Adrenal gland (tissue), 19 donors: ENCODE results near the gene SLC22A25. TPM values are rescaled to one million over a fixed set of nuclear protein-coding genes. Genes with fewer than 3 reads are reported as not detected.

Experiments used
- DNase-seq, 7 donors: peaks; one replicate each; pipeline ENCODE4 v3.0.0-alpha.2; 2019 to 2020
- H3K27ac ChIP-seq, 5 donors: fragments of 200-600 bp; sonication (generic) in 4 of 5; 1 replicate in 3 of 5; 2 replicates in 2 of 5; pipeline versions ENCODE4 v1.5.1 to v1.8.0; 2016 to 2020; ENCODE audit warnings: mild to moderate bottlenecking in 1 of 5
- H3K27me3 ChIP-seq: fragments of 200-600 bp; 2 replicates; pipeline ENCODE4 v1.8.0; 2021
- H3K36me3 ChIP-seq, 2 donors: fragments of 200-600 bp; replicated peaks in 1 of 2; 1 replicate in 1 of 2; 2 replicates in 1 of 2; pipeline versions ENCODE4 v1.5.1 to v1.8.0; 2018 to 2022
- H3K4me1 ChIP-seq, 2 donors: fragments of 200-600 bp; replicated peaks in 1 of 2; 1 replicate in 1 of 2; 2 replicates in 1 of 2; pipeline versions ENCODE4 v1.5.1 to v1.8.0; 2018 to 2021
- H3K4me3 ChIP-seq, 4 donors: fragments of 200-600 bp; sonication (generic) in 3 of 4; one replicate each; pipeline ENCODE4 v1.5.1; 2016 to 2018
- H3K9me3 ChIP-seq, 3 donors: fragments of 200-600 bp; sonication (generic) in 1 of 3; replicated peaks in 1 of 3; 1 replicate in 2 of 3; 2 replicates in 1 of 3; pipeline versions ENCODE4 v1.5.1 to v1.8.0; 2016 to 2021
- CTCF ChIP-seq, 6 experiments: fragments of 450-650 bp in 4 of 6; fragments of 200-600 bp in 2 of 6; sonication (generic) in 1 of 6; IDR thresholded peaks; 1 replicate in 5 of 6; 2 replicates in 1 of 6; pipeline versions ENCODE4 v1.5.1 to v1.8.0; 2016 to 2021; ENCODE audit warnings: antibody characterized with exemption in 6 of 6, mild to moderate bottlenecking in 2 of 6, moderate library complexity in 1 of 6
- POLR2A ChIP-seq, 2 donors: fragments of 450-650 bp; IDR thresholded peaks; one replicate each; pipeline ENCODE4 v1.6.1; 2017; ENCODE audit warnings: antibody characterized with exemption in 2 of 2, mild to moderate bottlenecking in 2 of 2, moderate library complexity in 1 of 2
- WGBS, 4 donors: extraction: QIAGEN DNeasy Blood & Tissue Kit in 2 of 4; methylation state at CpG; one replicate each; pipeline versions ENCODE4 v1.1.5 to v1.1.7; 2013 to 2017; 5-methylcytosine and 5-hydroxymethylcytosine counted together
- intact Hi-C, 2 donors: fragments of 100-400 bp; cut with DNase I; formaldehyde crosslinking; loops; one replicate each; pipeline versions ENCODE4 v1.14.1 to v1.15.0; 2022 to 2023
- long read RNA-seq, 10 donors: library from polyadenylated mRNA in 3 of 10; unstranded in 2 of 10; stranded (forward) in 1 of 10; transcript quantifications; one replicate each; pipeline ENCODE4 v2.0.0 and lab custom pipeline, GENCODE V29; 2021 to 2026
- polyA plus RNA-seq, 3 donors: library from polyadenylated mRNA; stranded (reverse); fragments of 200-250 nt in 2 of 3; fragments of 350-450 nt in 1 of 3; fragmentation: Illumina TruSeq in 1 of 3; extraction: RNeasy Lipid Tissue Mini Kit (QIAGEN cat#74804) in 1 of 3; gene quantifications; one replicate each; pipeline ENCODE4 v1.2.3, GENCODE V29; 2013 to 2014
- total RNA-seq, 9 donors: library from RNA; depleted of rRNA in 4 of 9; stranded (reverse); fragments of >200 nt in 4 of 9; fragments of 120-200 nt in 1 of 9; fragmentation: NEBNext Ultra II Directional in 1 of 9; extraction: Animal tissue kit (Norgen Biotek cat#: 25700) in 1 of 9; gene quantifications; one replicate each; pipeline versions ENCODE4 v1.1.0 to v1.2.4, GENCODE V29; 2013 to 2023
- donor health status: healthy with polysubstance abuse.
- donor health status: Bipolar disorder and iron deficiency.
- donor health status: DM: yes; HTN: yes; CAD: no.
- donor health status: DM: no; HTN: no; CAD: no.
- donor health status: DM: no; HTN: no; CAD: no.
- donor health status: DM: yes; HTN: yes; CAD: no.

Gene SLC22A25
- total RNA-seq (under 1 TPM in 2 of 9 donors, not detected in 7; 0.06 to 0.08 TPM), polyA plus RNA-seq (not detected)
- long read RNA-seq, donor 1: 0 reads
- long read RNA-seq, donor 2: 0 reads
- long read RNA-seq, donor 3: 0 reads
- long read RNA-seq, donor 4: 0 reads
- long read RNA-seq, donor 5: 0 reads
- long read RNA-seq, donor 6: 0 reads
- long read RNA-seq, donor 7: 0 reads
- long read RNA-seq, donor 8: 0 reads
- long read RNA-seq, donor 9: 0 reads
- long read RNA-seq, donor 10: 0 reads

- intact Hi-C loops: no loop called here
- WGBS, 4 donors: 71 to 80% (median 75%) methylated on average over 2 to 5 of the region's 5 CpGs
Measured at GRCh38 chr11:63243533-63243932, at the start of gene SLC22A25. Gene SLC22A25, minus strand, starts transcription at chr11:63243599. Its CDS starts 13,947 bp downstream, at chr11:63229652.

DNA sequence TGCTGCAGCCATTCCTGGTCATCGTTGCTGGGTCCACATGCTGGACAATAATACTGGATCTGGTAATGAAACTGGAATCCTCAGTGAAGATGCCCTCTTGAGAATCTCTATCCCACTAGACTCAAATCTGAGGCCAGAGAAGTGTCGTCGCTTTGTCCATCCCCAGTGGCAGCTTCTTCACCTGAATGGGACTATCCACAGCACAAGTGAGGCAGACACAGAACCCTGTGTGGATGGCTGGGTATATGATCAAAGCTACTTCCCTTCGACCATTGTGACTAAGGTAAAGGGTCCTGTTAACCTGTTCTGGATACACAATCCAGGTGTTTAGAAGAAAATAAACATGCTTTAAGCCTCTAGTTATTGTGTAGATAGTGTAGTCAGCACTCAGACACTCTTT, 46.9 kb upstream of the SLC22A25 start:
- intact Hi-C loops: no loop called here
- 76 to 88% (median 79%) methylated on average over 4 of the region's 4 CpGs for WGBS, 4 donors
- no peak for TF ChIP-seq POLR2A (IDR thresholded peaks at IDR 0.05)
- no peak for TF ChIP-seq CTCF (IDR thresholded peaks at IDR 0.05)

More at GRCh38 chr11:63243533-63243932, at the start of gene SLC22A25:
- H3K9me3 ChIP-seq: no peaks in the 10 kb centered on the region
- TF ChIP-seq CTCF (IDR thresholded peaks at IDR 0.05): no peak
- TF ChIP-seq POLR2A (IDR thresholded peaks at IDR 0.05): no peak
- peaks cover 16% of the 10 kb centered on the region for H3K27me3 ChIP-seq
- H3K27ac ChIP-seq: no peak within 1 kb of the TSS
- H3K4me3 ChIP-seq: no peak within 1 kb of the TSS
- no peaks in the 10 kb centered on the region for H3K36me3 ChIP-seq
- no peak for DNase-seq
- no peaks in the 10 kb centered on the region for H3K4me1 ChIP-seq

DNA sequence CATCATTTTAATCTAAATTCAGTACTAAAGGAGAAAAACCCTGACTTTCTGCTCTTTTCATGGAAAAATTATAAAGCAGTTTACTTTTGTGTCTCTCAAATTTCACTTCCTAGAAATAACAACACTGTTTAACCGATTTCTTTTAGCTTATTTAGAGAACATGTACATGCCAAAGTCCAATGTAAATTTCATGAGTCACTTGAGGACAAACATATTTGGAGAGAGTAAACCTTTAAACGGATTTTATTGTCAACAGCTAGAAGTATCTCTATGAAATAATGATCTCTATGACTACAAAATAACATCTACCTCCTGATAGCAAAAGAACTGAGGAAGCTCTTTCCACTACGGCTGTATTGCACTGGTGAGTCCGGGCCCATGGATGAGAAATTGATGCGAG, 46.3 kb upstream of the SLC22A25 start:
- Histone ChIP-seq H3K36me3 (no peaks in the 10 kb centered on the region), H3K4me1 (no peaks in the 10 kb centered on the region), H3K27me3 (no peaks in the 10 kb centered on the region), H3K27ac (no peak overlapping the region), H3K9me3 (no peaks in the 10 kb centered on the region), H3K4me3 (no peak overlapping the region)
- no peak for TF ChIP-seq CTCF (IDR thresholded peaks at IDR 0.05)
- no peak for TF ChIP-seq POLR2A (IDR thresholded peaks at IDR 0.05)
- WGBS, 4 donors: 66 to 76% (median 69%) methylated on average over 5 of the region's 5 CpGs
- no peak for DNase-seq
- intact Hi-C loops: no loop called here

More for the DNA sequence above, 46.9 kb upstream of the SLC22A25 start:
- H3K36me3 ChIP-seq: no peaks in the 10 kb centered on the region
- H3K27me3 ChIP-seq: no peaks in the 10 kb centered on the region
- no peaks in the 10 kb centered on the region for H3K9me3 ChIP-seq
- no peak overlapping the region for H3K4me3 ChIP-seq
- H3K27ac ChIP-seq: no peak overlapping the region
- no peak for DNase-seq
- no peaks in the 10 kb centered on the region for H3K4me1 ChIP-seq

- H3K27me3 ChIP-seq: peaks cover 8% of the 10 kb centered on the region
- no peaks in the 10 kb centered on the region for H3K36me3 ChIP-seq
- TF ChIP-seq POLR2A (IDR thresholded peaks at IDR 0.05): no peak
- TF ChIP-seq CTCF (IDR thresholded peaks at IDR 0.05): no peak
- no peak for DNase-seq
- intact Hi-C loops: no loop called here
- H3K27ac ChIP-seq: no peak overlapping the region
- no peak overlapping the region for H3K4me3 ChIP-seq
- H3K4me1 ChIP-seq: no peaks in the 10 kb centered on the region
- no peaks in the 10 kb centered on the region for H3K9me3 ChIP-seq
Measured at GRCh38 chr11:63282579-63282978, 39.2 kb upstream of the SLC22A25 start.
